NCI-H128 (cell line): ENCODE data around the gene GPRC5A.

ENCODE experiments used
- DNase-seq: peaks from one replicate; lab custom pipeline; 2025; ENCODE audit not compliant: unreplicated experiment; lab: John Stamatoyannopoulos, UW

Gene GPRC5A

DNA sequence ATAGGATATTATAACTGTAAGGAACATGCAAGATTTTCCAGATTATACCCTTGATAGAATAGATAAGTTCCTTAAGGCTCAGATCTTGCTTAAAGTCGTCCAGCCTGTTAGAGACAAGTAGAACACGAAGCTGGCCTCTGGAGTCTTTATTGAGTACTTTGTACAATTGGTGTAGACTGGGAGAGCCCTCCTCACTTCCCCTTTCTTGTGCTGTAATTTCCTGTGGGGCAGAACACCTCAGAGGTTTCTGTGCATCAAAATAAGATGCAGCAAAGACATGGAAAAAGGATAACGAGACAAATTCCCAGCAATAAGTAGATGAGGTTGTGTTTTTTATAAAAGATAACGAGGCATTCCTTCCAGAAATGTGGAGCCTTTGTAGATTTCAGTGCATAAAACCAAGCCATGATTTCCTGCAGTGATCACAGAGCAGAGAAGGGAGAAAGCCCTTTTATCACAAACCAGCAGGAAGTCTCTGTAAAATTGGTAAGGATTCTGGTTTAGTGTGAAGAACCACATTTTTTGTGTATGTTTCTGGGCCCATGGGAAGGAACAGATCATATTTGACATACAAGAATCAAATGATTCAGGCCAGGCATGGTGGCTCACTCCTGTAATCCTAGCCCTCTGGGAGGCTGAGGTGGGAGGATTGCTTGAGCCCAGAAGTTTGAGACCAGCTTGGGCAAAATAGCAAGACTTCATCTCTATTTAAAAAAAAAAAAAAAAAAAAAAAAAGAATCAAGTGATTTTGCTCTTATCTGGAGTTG is 18.0 kb downstream of the GPRC5A start:
- DNase-seq: no peak

DNA sequence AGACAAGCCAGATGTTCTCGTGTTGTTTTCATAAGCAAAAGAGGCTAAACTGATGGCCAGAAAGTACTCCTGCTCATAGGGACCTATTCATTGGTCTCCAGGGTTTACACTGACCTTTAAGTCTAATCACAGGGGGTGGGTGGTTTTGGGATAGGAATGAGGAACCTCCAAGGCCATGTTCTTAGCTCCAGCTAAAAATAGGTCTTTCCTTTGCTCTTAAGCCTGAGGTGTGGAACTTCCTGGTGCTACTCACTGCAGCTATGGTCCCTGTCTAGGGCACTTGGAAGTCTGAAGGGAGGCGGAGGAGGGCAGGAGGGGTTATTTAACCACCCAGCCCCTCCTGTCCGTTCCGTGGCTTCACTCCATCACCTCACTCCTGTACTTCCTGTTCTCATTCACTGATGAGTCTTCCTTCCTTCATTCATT is 18.6 kb downstream of the GPRC5A start:
- DNase-seq: no peak

DNA sequence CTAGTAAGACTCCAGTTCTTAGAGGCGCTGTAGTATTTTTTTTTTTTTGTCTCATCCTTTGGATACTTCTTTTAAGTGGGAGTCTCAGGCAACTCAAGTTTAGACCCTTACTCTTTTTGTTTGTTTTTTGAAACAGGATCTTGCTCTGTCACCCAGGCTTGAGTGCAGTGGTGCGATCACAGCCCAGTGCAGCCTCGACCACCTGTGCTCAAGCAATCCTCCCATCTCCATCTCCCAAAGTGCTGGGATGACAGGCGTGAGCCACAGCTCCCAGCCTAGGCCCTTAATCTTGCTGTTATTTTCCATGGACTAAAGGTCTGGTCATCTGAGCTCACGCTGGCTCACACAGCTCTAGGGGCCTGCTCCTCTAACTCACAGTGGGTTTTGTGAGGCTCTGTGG is 21.3 kb downstream of the GPRC5A start:
- no peak for DNase-seq

DNA sequence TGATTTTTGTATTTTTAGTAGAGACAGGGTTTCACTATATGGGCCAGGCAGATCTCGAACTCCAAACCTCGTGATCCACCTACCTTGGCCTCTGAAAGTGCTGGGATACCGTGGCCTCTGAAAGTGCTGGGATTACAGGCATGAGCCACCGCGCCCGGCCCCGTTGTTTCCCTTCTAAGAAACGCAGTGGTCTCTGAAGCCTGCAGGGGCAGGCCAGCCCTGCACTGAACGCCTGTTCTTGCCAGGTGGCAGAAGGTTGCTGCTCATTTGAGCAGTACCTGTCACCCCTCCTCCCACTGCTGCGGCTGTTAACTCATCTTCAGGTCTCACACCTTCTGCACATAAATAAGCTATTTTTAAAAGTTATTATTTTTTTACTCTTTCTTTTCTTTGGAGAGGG is 24.3 kb downstream of the GPRC5A start:
- DNase-seq: no peak

DNA sequence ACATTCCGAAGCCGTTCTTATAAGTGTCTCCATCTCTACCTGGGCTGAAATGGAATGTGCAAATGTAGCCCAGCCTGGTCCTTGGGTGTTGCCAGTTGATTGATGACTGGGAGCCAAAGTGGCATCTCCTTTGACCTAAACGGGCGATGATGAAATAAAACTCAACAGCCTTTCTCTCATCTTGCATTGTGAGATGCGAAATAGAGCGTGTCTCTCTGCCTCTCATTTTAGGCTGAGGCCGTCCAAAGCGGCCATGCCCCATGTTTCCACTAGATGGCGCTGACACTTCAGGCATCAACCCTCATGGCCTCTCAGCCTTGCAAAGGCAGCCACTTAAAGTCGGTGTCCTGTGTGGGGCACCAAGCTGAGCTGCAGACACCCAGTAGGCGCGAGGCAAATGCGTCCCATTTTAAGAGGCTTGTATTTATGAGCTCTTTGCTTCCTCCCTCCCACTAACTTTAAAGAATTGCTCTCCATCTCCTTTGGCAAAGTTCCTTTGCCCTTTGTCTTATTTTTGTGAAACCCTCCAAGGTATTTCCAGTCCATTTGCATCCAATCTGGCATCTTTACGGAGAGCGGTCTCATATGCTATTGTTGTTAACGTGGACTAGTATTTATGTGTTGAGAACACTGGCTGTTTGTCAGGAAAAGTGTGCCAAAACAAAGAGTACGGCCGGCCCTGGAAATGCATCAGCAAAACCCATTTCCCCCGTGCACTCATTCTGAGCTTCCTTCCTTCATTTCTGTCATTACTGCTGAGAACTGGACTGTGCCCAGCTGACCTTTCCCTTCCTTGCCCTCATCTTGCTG is 25.0 kb downstream of the GPRC5A start:
- DNase-seq: peak; percentile 90

DNA sequence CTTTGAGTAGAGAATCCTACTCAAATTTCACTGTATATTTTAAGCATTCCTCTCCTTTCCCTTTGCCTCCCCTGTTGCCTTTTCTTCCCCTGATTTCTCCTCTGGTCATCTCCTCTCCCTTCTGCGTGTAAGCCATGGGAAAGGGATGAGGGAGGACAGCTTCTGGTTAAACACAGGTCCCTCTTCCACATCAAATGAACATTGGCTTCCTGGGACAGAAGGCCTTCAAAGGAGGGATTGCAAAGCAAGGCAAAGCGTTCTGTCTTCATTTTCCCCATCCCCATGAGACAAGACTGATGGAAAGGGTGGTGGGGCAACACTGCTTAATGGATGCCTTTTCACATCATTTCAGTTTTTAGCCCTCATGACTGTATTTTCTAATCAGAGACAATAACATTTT is 26.2 kb downstream of the GPRC5A start:
- no peak for DNase-seq

DNA sequence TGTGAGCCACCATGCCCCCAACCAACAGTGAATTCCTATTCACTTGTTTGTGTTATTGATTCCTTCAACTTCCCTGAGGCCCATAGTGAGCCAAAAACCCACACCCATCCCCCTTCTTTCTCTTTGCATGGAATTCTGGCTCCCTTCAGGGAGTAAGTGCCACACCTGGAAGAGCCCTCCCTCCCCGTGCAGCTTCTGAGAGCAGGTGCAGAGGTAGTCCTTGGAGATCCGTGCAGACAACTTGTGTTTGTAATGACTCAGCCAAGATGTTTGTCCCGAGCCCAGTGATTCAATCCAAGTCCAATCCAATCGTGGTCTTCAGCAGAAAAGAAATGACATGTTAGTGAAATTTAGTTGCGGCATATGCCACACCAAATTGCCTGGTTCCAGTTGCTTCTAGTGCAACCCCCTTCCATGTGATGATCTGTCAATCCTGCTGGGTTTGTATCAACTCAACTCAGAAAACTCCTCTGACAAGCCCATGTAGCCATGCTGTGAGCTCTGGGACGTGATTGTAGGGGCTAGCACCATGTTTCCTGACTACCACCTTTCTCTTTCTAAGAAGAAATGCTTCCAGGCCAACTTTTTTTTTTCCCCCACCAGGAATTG is 27.5 kb downstream of the GPRC5A start:
- DNase-seq: no peak

DNA sequence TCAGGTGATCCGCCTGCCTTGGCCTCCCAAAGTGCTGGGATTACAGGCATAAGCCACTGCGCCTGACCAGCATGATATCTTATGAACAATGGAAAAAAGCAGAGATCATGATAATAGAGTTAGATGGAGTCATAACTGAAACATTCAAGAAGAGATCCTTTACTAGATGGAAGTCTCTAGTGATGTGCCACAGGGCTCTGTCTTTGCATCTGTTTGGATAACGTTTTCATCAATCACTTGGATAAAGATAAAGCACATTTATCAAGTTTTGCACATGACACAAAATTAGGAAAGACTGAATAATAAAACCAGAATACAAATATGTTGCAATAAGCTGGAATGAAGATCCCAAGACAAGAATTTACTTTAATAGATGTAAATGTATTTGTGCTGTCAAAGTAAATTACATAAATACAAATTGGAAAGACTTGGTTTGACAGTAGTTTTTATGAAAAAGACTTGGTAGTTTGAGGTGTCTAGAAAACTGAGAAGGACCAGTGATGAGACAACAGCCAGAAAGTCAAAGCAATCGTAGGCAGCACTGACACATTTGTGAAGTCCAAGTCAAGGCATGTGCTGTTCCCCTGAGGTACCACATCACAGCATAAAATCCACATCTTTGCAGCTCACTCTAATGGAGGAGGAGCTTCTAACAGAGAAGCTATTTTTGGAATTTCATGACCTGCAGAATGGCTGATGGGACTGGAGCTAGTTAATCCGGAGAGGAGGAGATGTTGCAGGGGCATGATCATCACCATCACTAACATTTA is 28.5 kb downstream of the GPRC5A start:
- DNase-seq: no peak

DNA sequence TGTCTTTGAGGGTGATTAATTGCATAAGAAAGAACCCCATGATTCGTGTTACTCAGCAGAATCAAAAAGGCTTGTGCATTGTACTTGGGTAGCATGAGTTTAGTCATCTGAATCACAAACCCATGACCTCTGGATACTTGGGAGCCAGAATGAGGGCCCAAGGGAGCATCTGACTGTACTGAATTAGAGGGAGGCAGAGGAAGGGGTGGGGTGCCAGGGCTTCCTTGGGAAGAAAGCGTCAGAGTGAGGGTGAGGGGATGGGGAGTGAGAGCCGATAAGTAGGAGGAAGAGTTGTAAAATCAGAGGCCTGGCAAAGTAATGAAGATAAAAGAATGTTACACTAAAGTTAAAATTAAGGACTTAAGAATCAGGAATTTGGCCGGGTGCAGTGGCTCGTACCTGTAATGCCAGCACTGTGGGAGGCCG is 30.8 kb downstream of the GPRC5A start:
- no peak for DNase-seq

DNA sequence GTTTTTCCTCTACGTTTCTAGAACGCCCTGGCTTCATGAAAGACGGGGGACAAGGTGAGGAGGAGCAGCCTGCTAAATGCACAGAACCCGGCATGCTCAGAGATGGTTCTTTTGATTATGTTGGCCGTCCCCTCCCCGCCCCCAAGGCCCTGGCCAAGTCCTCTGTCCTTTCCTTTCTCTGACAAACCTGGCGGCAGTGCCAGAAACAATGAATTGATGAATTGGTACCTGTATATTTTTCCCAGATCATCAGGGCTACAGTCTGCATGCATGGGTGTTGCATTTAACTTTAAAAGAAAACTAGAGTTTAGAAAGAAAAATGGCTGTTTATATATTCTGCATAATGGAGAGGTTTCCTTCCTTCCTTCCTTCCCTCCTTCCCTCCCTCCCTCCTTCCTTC is 31.6 kb downstream of the GPRC5A start:
- DNase-seq: no peak

DNA sequence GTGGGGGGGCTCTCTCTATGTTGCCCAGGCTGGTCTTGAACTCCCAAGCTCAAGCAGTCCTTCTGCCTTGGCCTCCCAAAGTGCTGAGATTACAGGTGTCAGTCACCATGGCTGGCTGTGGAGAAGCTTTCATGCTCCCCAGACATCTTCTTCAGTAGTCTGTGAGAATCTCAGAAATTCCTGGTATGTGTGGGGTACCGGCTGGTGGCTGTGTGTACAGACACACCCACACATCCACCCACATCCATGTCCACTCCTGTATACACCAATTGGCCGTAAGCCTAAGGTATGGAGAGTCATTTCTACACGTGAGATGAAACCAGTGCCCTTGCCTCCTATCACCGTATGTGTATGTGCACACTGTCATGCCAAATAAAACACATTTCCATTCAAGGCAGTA is 32.8 kb downstream of the GPRC5A start:
- no peak for DNase-seq

DNA sequence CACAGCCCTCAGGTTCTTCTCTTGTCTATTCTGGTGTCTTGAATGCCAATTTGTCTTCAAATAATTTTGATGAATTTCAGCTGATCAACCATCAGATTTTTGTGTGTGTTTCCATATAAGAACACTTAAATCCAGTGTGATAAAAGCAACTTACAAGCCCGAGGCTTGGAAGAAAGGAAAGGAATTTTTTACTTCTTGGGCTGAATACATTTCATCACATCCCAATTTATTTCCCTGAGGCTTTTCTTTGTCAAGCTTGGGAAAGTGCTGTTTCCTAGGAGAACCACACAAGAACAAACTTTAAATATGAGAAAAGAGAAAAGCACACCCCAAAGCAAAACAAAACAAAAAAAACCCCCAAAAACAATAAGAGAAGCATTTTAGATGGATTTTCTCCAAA is 34.0 kb downstream of the GPRC5A start:
- no peak for DNase-seq

DNA sequence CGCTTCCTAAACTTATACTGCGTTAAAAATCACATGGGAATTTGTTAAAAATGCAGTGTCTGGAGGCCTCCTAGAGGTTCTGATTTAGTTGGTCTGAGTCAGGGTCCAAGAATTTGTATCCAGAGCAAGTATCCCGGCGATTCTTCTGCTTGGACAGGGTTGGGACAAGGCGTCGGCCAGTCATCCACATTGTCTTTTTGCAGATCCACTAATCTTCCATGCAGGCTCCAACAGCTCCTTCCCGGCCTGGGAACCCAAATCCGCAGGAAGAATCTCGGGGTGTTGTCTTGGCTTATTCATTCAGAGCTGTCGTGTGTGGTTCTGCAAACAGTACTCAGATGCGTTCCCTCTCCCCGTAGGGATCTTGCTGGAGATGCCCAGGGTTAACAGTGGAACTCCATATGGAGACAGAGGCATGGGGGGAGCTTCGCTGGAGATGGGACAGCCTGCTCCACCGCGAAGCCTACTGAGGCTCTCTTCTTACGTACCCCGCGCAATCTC is 35.3 kb downstream of the GPRC5A start:
- no peak for DNase-seq

DNA sequence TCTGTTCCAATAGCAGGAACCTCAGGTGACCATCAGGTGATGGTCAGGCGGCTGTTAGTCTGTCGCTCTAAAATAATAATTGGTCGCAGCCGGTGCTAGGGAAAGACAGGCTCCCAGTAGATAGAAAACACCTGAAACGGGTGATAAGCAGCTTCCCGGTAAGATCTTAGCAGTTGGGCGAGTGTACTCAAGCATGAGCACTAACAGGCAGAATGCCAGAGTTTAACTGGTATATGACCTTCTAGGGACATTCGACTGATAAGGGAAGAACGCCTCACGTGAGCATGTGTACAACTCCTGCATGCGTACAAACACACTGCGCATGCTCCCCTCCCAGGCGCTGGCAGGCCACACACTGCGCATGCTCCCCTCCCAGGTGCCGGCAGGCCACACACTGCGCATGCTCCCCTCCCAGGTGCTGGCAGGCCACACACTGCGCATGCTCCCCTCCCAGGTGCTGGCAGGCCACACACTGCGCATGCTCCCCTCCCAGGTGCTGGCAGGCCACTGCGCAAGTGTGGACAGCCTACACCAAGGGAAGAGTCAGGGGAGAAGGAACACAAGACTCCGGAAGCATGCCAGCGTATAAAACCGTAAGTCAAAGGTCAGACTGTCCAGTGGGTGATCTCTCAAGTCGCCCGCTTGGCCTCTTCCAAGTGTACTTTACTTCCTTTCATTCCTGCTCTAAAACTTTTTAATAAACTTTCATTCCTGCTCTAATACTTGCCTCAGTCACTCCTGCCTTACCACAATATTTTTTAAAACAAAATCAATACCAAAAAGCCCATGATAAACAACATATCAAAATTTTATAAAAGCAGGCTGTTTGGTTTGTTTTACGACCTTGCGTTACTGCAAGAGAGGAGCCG is 36.1 kb downstream of the GPRC5A start:
- no peak for DNase-seq

DNA sequence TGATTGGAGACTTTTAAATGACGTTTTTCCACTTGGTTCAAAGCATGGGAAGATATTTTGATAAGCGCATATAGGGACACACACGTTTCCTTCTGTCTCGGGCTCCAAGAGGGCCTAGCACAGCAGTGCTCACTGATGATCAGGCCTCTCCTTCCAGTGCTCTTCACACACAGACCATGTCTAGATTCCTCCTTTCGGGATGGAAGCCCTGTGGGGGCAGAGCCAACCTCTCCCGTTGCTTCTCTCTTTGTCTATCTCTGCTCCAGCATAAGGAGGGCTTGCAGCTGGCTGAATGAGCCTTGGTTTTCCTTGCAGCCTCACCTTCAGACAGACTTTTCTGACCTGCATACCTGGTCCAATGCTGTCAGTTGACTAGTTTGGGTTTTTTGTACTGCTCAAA is 38.3 kb downstream of the GPRC5A start:
- DNase-seq: no peak

DNA sequence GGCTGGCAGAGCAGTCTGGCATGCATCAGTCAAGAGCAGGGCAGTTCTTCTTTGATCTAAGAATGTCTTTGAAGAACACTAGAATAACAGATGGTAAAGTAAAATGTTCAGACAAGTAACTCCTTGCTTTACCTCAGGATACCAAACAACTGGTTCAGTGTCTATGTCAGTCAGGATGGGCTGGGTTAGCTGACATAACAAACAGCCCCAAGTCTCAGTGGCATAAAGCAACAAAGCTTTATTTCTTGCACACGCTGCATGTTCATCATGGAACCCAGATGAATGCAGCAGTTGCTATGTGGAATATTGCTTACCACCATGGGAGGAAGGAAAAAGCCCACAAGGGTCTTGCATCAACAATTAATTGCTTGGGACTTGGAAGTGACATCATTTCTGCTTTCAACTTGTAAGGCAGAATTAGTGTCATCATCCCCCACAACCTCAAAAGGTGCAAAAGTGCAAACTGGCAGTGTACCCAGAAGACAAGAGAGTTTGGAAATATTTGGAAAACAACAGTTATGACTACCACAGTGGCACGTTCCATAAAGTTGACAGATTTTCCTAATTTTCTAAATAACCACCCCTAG is 39.4 kb downstream of the GPRC5A start:
- no peak for DNase-seq

DNA sequence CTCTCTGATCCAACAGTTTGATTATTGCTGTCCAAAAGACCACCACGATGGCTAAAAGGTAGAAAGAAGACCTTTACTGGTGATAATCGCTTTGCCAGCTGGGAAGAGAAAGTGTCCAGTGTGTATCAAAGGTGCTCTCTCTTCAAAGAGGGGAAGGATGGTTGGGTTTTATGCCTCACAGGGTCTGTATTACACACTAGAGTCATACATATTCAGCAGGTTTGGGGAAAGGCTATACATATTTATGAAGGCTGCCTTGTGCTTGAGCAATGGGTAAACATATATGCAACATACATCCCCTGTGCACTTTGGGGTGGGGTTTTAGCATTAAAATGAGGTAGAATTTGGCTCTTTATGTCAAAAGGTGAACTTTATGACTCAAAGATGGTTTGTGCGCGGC is 42.4 kb downstream of the GPRC5A start:
- DNase-seq: no peak

DNA sequence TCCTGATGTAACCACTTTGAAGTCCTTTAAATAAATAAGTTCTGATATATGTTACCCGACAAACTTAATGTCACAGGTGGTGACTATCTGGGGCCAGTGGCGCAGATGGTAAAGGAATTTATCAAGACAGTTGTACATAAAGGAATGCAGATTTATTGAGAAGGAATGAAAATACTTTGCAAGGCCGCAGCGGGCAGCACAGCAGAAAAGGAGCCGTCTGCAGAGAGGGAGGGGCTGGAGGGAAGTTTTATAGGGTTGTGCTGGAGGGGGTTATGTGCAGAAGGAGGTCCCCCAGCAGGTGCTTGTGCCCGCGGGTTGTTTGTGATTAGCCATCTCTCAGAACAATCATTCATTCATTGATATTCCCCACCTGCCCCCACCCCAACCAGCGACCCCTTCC is 43.2 kb downstream of the GPRC5A start:
- DNase-seq: no peak

DNA sequence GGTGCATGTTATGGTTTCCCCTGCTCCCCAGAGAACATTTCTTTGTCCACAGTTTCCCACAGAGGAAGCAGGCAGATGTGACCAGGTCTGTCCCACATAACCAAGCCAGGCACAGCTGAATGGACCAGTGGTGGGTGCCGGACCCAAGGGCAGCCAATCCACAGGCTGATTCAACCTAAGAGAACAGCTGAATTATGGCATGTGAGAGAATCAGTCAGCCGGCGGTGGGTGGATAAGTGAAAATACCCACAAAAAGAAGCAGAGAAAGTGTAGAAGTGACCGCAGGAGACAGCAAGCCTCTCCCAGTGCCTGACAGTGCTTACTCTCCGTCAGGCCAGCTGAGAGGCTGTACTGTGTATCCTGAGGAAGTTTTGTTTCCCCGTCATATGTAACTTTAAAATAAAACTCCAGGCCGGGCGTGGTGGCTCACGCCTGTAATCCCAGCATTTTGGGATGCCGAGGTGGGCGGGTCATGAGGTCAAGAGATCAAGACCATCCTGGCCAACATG is 45.7 kb downstream of the GPRC5A start:
- no peak for DNase-seq

DNA sequence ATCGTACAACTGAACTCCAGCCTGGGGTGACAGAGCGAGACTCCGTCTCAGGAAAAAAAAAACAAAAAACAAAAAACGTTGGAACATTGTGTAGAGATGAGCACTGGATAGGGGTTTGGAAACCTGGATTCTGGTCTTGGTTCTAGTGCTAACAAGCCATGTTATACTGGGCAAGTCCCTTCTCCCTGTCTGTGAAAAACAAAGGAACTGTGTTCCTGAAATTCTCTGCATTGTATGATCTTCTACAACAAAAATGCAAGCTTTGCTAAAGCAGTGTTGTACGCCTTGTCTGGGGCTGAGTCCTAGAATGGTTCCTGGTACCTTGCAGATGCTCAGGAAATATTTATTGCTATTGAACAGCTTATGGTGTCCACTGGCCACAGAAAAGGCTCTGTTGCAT is 47.2 kb downstream of the GPRC5A start:
- no peak for DNase-seq
